Measurements from ENCODE around the gene DOC2B.

- TF ChIP-seq POLR2A (IDR thresholded peaks at IDR 0.05): no peak
- TF ChIP-seq CTCF (IDR thresholded peaks at IDR 0.05): no peak
These were observed 20.0 kb downstream of the DOC2B start for GRCh38 chr17:161481-161880.
